Measurements from ENCODE around the gene CD226.
"Not testable (repeated sequence)": the region's sequence is repeated elsewhere in the genome, so short reads cannot be mapped to it uniquely, and the experiment has no call there.

CD226 gene

GRCh38 chr18:69908838-69909237, 38.8 kb downstream of the CD226 start:
- no peak for DNase-seq (ENCODE audit: low read depth)

GRCh38 chr18:69906765-69907164, 40.9 kb downstream of the CD226 start:
- DNase-seq (ENCODE audit: low read depth): no peak

GRCh38 chr18:69900941-69901340, 46.7 kb downstream of the CD226 start:
- no peak for DNase-seq (ENCODE audit: low read depth)

GRCh38 chr18:69899154-69899923, 48.3 kb downstream of the CD226 start:
- DNase-seq (ENCODE audit: low read depth): not testable (repeated sequence)

- DNase-seq (ENCODE audit: low read depth): no peak
These were observed 49.3 kb downstream of the CD226 start for GRCh38 chr18:69898241-69898861.

- DNase-seq (ENCODE audit: low read depth): no peak
These were observed 50.1 kb downstream of the CD226 start for GRCh38 chr18:69897397-69898108.

GRCh38 chr18:69895066-69896047, 52.3 kb downstream of the CD226 start:
- DNase-seq (ENCODE audit: low read depth): no peak

GRCh38 chr18:69894467-69894866, 53.2 kb downstream of the CD226 start:
- no peak for DNase-seq (ENCODE audit: low read depth)

- DNase-seq (ENCODE audit: low read depth): no peak
These were observed 57.1 kb downstream of the CD226 start for GRCh38 chr18:69890558-69890957.

- no peak for DNase-seq (ENCODE audit: low read depth)
These were observed 58.7 kb downstream of the CD226 start for GRCh38 chr18:69889009-69889408.

GRCh38 chr18:69887256-69887655, 60.4 kb downstream of the CD226 start:
- DNase-seq (ENCODE audit: low read depth): no peak

- no peak for DNase-seq (ENCODE audit: low read depth)
These were observed 61.7 kb downstream of the CD226 start for GRCh38 chr18:69885841-69886531.

GRCh38 chr18:69885355-69885754, 62.3 kb downstream of the CD226 start:
- DNase-seq (ENCODE audit: low read depth): no peak

- no peak for DNase-seq (ENCODE audit: low read depth)
These were observed 63.9 kb downstream of the CD226 start for GRCh38 chr18:69883781-69884180.

GRCh38 chr18:69882965-69883668, 64.6 kb downstream of the CD226 start:
- no peak for DNase-seq (ENCODE audit: low read depth)

GRCh38 chr18:69880083-69880482, 67.6 kb downstream of the CD226 start:
- no peak for DNase-seq (ENCODE audit: low read depth)

- DNase-seq (ENCODE audit: low read depth): not testable (repeated sequence)
These were observed 68.6 kb downstream of the CD226 start for GRCh38 chr18:69879051-69879450.

- no peak for DNase-seq (ENCODE audit: low read depth)
These were observed 69.3 kb downstream of the CD226 start for GRCh38 chr18:69878213-69878933.

- DNase-seq (ENCODE audit: low read depth): no peak
These were observed 71.2 kb downstream of the CD226 start for GRCh38 chr18:69876490-69876889.

- no peak for DNase-seq (ENCODE audit: low read depth)
These were observed 73.6 kb downstream of the CD226 start for GRCh38 chr18:69874058-69874457.

Measured in stimulated activated CD8-positive, alpha-beta memory T cell treated with anti-CD3 and anti-CD28 coated beads, Interleukin-7, amount 100 ng/mL, for 24 hours (primary cell).